Embryonic facial prominence (tissue), 1 donor: ENCODE measurements around the gene MYO5B.

Experiments used
- DNase-seq: peaks from one replicate; pipeline ENCODE4 v3.0.0-alpha.2; 2016; ENCODE audit errors: extremely low spot score

The MYO5B gene

GRCh38 chr18:50151926-50152325 is 43.0 kb downstream of the MYO5B start:
- DNase-seq, result peak; percentile 5

GRCh38 chr18:50144540-50144939 is 50.4 kb downstream of the MYO5B start:
- DNase-seq, result no peak

- no peak for DNase-seq
These were observed 51.1 kb downstream of the MYO5B start for GRCh38 chr18:50143886-50144285.

GRCh38 chr18:50143294-50143693 is 51.7 kb downstream of the MYO5B start:
- DNase-seq, result no peak

GRCh38 chr18:50142441-50143120 is 52.4 kb downstream of the MYO5B start:
- DNase-seq, result no peak

GRCh38 chr18:50138181-50139064 is 56.5 kb downstream of the MYO5B start:
- DNase-seq, result no peak

GRCh38 chr18:50135903-50136302 is 59.0 kb downstream of the MYO5B start:
- no peak for DNase-seq

- no peak for DNase-seq
These were observed 61.4 kb downstream of the MYO5B start for GRCh38 chr18:50133526-50133925.

DNA sequence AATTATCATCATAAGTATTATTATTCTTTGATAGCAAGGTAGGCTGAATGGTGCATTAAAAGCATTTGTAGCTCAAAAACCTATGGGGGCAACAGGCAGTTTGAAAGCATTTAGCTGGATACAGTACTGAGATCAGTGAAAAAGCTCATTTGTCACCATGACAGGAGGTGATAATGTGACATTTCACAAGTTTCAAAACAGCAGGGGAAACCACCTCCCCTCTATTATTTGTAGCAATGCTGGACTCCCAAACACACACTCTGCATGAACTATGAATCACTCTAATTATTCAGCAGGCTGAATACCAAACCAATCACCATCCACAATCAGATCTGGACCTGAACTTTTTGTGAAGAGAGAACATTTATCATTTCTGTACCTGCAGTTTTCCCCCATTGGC is 63.4 kb downstream of the MYO5B start:
- DNase-seq, result no peak

GRCh38 chr18:50128506-50129271 is 66.3 kb downstream of the MYO5B start:
- no peak for DNase-seq

- DNase-seq, result no peak
These were observed 67.3 kb downstream of the MYO5B start for GRCh38 chr18:50127516-50128210.

- DNase-seq, result no peak
These were observed 68.5 kb downstream of the MYO5B start for GRCh38 chr18:50126471-50126870.

GRCh38 chr18:50125456-50125855 is 69.5 kb downstream of the MYO5B start:
- DNase-seq, result no peak

DNA sequence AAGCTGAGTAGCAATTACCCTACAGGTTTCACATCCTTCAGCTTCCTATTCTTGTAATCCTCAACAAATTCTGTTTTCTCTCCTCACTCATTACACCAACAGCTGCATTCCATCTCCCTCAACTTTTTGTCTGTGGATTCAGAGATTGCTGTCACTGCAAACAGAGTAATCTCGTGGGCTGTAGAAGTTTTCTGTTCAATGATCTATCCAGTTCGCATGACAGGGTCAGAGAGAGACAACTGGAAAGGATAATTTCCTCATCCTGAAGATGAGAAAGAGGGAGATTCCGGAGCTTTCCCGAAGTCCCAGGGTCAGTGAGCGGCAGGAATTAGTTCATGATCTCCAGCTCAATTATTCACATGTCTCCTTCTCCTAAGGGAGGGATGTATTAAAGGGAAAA is 75.7 kb downstream of the MYO5B start:
- DNase-seq, result no peak

- DNase-seq, result no peak
These were observed 77.1 kb downstream of the MYO5B start for GRCh38 chr18:50117863-50118262.

DNA sequence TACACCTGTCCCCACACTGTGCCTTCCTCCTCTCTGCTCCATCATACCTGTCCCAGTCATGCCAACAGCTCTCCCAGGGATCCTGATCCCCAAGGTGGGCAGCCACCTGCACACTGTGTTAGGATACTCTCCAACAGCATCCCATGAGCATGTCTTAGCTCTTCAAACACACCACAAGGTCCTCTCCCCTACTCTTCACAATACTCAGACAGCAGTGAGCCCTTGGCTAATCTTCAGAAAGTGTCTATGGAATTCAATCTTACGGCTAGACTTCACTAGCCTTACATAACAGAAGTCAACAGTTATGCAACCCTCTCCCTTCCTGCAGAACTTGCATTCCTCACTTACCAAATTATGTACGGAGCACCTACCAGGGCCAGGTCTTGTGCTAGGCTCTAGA is 79.9 kb downstream of the MYO5B start:
- no peak for DNase-seq

DNA sequence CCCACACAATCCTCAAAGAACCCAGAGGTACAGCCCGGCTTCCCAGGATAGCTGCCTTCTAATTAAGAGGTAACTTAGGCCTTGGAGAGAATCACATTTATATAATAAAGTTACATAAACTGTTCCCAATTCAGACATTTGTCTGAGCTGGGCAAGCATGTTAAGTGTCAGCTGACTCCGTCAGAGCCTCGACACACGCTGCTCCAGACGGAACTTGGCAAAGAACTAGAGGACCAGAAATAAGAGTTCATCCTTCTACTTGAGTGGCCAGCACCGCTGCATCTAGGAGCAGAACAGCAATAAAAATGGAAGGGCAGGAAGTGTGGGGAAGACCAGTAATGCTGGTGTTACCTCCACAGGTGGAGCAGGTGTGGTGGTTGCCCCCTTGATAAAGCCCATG is 80.5 kb downstream of the MYO5B start:
- no peak for DNase-seq

GRCh38 chr18:50113726-50114125 is 81.2 kb downstream of the MYO5B start:
- DNase-seq, result no peak

GRCh38 chr18:50111398-50111797 is 83.5 kb downstream of the MYO5B start:
- no peak for DNase-seq

DNA sequence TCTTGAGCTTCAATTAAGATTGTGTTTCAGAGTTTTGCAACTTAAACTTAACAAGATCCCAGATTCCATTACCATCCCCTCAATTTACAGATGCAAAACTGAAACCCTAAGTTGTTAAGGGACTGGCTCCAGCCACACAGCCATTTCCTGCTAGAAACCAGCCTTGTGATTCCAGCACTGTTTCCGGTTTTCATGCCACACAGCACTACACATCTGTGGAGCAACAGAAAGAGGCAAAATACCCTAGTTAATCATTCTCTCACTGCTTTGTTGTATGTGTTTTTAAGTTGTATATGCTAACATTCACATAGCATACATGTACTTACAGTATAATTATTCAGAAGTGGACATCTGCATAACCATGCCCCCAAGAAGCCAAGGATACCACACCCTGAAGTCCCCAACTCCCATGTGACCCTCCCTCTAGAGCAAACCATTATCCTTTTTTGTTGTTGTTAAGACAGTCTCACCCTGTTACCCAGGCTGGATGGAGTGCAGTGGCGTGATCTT is 87.4 kb downstream of the MYO5B start:
- DNase-seq, result no peak

DNA sequence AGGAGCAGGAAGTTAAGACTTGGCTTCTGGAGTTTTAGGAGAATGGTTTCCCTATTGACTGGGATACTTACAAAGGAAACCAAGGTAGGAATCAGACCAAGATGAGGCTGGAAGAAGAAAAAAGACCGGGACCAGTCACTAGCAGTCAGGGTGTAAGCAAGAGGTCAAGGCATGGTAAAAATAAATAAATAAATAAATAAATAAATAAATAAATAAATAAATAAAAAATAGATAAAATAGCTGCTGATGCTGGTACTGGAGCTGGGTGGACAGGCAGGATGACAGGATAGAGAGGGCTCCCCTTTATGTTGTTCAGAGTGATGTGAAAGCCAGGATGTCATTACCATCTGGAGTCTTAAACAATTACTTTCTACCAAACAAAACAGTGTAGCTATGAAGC is 89.9 kb downstream of the MYO5B start:
- DNase-seq, result no peak

- DNase-seq, result no peak
These were observed 90.5 kb downstream of the MYO5B start for GRCh38 chr18:50104421-50104820.
